Limb (tissue), 2 donors: Measurements from ENCODE around the gene PARD6A.

ENCODE experiments used
- DNase-seq, 2 donors: peaks; one replicate each; pipeline ENCODE4 v3.0.0-alpha.2; 2016; ENCODE audit errors: extremely low spot score in 2 of 2

Gene PARD6A

DNA sequence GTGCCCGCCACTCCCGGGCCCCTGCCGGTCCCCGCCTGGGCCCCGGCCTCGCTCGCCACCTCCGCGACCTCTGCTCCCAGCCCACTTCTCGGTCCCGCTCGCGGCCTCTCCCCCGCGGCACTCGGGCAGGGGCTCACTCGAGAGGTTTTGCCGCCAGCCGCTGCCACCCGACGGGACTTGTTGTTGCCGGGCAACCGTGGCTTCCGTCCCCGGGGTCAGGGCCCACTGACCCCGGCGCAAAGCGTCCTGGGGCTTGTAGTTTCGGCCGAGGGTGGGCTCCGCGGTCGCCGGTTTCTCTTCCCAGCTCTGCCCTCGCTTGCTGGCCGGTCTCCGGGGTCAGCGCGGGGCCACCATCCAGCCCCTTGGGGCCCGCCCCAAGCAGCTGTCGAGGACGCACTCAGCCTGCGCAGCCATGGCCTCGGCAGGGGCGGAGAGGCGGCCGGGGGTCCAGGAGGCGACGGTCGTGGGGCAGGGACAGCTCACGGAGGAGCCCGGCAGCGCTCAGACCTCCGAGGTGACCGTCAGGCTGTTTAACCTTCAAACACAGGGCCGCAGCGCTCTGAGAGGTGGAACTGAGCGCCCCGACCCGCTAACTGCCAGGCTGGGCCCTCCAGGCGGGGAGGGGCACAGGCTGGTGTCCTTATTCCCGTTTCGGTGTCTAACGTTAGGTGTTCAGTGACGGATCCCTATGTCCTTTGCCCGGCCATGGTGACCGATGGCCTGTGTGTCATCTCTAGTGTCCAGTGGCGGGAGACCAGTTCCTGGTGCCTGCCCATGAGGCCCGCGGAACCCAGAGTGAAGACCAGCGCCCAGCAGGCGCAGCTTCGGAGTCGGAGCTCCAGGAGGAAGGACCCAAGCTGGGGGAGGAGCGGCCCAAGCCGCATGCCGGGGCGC lies 6.0 kb downstream of the PARD6A start, which contains the start of the genes C16orf86 and ENKD1:
Gene C16orf86, plus strand, starts transcription at position 256 of the 894 bp plus-strand sequence. Its CDS starts 157 bp downstream, at position 413.
Gene ENKD1, minus strand, starts transcription at position 192 of the 894 bp plus-strand sequence. CDS start 308 bp downstream, outside the sequence.
- DNase-seq, result peak; percentile 67 to 89

DNA sequence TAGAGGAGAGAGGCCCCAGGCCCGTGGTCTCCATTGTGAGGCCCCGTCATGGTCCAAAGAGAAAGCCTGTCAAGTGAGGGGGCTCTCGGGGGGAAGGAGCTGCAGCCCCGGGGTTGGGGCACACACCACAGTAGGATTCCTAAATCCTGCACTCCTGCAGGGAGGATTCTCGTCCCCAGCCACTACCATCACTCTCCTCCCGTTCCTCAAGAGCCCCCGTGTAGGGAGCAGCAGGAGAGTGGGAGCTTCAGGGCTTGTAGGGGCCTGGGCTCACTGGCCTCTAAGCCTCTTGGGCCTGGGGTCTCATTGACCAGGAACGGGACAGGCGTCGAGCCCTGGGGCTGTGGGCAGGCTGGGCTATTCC lies 6.7 kb downstream of the PARD6A start:
- no peak for DNase-seq

DNA sequence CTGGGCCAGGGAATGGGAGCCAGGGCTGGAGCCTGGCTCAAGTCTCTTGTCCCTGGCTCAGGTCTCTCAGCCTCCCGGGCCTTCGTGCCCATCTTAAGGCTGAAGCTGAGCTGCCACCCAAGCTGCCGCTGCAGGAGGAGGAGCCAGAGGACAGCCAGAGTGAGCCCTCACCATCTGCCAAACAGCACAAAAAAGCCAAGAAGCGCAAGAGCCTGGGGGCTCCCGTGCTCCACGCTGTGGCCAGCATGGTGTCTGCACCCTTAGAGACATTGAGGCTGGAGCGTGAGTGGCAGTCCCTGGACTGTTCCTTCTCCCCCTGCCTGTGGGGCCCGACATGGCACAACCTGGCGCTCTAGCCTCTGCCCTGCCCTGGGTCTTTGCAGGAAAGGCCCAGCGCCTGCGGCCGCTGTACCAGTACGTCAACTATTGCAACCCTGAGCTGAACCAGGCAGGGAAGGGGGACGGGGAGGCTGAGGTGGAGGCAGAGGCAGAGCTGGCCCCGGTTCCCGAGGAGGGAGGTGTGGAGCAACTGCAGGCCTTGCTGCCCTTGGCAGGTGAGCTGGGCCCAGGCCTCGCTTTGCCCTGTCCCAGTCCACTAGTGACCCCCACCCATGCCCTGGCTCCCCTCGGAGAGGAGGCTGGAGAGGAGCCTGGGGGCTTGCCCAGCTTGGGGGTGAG lies 7.2 kb downstream of the PARD6A start:
- DNase-seq, result peak; percentile 86

GRCh38 chr16:67668495-67669157 lies 7.9 kb downstream of the PARD6A start:
- no peak for DNase-seq

DNA sequence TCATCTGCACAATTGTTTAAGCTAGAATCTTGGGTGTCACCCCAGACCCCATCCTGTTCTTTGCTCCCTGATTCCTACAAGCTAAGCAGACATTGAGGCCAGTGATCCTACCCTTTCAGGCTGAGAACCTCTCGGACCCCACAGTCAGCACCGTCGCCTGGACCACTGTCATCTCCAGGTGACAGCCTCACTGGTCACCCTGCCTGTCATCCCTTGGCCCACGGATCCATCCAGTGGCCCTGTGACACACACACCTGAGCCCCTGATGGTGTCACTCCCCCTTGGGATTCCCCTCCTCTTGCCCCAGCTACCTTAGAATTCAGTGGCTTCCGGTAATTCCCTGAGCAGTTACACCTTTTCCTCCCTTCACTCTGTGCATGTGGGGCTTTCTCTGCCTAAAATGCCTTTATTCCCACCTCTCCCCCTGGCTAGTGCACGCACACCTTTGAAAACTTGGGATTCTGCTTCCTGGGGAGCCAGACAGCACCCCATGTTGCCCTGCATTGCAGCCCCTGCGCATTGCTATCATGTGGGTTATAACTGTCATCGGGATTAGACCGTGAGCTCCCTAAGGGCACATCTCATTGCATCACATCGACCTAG lies 8.8 kb downstream of the PARD6A start:
- no peak for DNase-seq

DNA sequence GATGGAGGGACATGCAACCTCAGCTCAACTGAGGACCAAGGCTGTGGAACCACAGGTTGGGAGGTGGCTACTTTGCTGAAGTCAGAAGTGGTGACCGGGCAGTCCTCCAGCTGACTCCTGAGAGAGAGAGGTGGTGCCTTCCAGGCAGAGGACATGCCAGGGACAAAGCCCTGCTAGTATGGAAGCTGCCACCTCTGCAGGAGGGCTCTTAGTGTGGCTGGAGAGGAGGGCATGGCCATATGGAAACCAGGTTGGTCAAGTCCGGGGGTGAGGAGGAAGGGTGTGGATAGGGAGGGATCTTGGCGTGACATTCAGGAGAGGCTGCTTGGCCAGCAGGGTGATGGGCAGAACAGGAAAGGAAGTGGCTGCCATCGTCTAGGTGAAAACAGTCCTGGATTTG lies 11.5 kb downstream of the PARD6A start:
- no peak for DNase-seq

GRCh38 chr16:67672739-67673662 lies 12.2 kb downstream of the PARD6A start:
- DNase-seq, result peak in 1 of 2 donors; percentile 65

DNA sequence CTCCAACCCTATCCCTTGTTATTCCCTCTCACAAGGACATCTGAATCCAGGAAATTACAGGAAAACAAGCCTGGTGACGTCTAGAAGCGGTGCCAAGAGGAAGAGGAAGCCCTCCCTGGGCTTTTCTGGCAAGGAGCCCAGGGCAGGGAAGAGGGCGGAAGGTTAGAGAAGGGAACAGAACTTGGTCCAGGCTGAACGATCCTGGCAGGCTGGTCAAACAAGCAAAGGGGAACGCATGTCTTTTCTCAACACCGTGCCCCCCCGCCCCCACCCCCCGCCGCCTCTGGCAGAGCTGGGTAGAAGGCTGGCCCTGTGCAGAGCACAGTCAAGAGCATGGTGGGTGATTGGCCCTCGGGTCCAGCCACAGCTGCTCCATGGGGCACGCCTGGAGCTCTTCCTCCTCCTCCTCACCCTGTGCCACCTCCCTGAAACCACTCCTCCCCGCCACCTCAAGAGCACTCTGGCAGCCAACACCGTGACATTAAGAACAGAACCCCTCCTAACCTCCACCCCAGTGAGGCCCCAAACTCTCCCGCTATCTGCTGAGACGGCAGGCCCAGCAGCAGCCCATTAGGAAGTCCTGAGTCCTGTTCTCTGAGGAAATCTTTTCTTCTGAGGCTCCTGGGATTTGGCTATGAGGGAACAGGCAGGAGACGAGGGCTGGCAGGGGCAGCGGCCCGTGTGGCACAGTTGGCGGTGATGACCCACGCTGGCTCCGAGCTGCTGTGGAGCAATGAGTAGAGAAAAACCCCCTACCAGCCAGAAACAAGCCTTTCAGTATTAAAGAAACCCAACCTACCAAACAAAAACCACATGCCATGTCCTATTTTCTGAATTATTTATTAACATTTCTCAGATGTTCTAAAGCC lies 13.2 kb downstream of the PARD6A start:
- DNase-seq, result no peak

GRCh38 chr16:67674851-67675578 lies 14.3 kb downstream of the PARD6A start:
- DNase-seq, result no peak

DNA sequence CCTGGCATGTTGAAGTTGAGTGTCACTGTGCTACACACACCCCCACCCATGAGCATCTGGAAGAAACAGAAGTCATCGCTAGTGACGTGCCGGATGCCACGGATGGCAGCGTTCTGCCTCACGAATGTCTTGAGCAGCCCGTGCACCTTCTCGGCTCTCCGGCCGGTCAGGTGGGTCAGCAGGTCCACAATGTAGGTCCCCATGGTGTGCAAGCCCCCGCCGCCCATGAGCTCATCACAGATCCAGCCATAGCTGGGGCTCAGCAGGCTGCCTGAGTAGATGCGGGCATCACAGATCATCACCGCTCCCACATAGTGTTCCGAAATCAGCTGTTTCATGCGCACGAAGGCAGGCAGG lies 14.8 kb downstream of the PARD6A start:
- DNase-seq, result no peak

DNA sequence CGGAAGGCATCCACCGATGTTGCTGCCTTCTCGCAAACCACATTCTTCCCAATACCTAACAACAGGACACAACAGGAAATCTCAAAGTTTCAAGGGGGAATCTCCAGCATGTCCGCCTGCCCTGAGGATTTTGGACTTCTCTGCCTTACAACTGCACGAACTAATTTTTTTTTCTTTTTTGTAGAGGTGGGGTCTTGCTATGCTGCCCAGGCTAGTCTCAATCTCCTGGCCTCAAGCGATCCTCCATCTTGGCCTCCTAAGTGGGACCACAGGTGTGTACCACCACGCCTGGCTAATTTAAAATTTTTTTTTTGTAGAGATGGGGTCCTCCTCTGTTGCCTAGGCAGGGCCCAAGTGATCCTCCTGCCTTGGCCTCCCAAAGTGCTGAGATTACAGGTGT lies 15.2 kb downstream of the PARD6A start:
- no peak for DNase-seq

DNA sequence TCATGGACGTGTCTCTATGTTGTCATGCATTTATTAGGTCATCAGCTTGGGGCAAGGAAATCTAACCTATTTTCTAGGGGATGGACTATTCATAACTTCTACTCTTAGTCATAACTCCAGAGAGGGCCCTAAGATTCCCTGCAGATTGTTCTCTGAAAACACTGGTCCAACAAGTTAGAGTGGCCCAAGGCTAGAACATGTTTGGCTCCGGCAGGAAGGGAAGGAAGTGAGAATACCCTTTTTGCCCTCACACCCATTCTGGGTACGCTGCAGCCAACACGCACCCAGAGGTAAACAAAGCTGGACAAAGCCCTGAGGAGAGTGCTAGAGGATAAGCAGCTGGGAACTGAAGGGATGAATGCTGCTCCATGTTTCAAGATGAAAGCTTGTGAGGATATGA lies 15.8 kb downstream of the PARD6A start:
- DNase-seq, result no peak

DNA sequence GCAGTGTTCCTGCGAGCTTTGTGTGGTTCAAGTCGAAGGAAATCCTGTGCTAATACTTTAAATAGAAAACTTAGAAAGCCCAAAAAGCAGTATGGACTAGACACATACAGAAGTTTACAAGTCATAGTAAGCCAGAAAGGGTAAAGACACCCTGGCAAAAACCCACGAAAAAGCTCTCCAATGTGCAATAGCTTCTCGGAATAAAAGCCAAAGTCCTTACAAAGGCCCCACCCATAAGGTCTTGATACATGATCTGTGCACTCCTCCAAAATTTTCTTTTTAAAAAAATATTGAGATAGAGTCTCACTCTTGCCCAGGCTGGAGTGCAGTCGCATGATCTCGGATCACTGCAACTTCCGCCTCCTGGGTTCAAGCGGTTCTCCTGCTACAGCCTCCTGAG lies 16.2 kb downstream of the PARD6A start:
- DNase-seq, result no peak

DNA sequence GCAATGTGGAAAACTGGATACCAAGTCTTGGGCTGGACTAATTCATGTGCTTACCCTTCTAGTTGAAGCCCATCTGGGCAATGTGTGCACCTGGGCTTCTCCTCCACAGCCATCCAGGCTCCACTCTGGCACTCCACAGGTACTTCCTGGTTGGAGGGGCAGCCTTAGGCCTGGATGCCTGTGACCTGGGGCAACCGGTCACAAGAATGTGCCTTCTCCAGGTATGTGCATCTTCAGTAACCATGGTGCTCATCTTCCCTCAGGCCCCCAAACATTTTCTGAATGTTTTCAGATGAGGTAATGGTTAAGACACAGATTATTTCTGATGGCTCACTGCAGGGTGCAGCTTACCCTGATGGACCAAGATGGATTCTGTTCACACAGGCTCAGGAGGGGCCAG lies 17.0 kb downstream of the PARD6A start:
- no peak for DNase-seq

DNA sequence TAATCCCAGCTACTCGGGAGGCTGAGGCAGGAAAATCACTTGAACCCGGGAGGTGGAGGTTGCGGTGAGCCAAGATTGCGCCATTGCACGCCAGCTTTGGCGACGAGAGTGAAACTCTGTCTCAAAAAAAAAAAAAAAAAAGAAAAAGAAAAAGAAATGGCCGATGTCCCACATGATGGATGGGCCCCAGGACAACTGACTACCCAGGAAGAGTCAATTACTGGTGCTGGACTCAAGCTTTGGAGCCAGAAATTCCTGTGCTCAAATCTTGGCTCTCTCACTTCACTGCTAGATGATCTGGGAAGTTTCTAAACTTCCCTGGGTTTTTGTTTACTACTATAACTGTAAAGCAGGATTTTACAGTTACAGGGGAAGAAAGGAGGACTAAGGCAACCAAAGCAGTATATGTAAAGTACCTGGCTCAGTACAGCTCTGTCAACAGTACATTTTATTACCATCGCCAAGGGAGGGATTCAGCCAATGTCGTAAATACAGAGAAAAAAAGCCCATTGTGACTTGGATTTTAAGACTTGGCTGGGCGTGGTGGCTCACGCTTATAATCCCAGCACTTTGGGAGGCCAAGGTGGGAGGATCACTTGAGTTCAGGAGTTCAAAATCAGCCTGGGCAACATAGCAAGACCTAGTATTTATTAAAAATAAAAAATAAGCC lies 17.7 kb downstream of the PARD6A start:
- DNase-seq, result no peak

GRCh38 chr16:67679935-67680897 lies 19.5 kb downstream of the PARD6A start:
- DNase-seq, result no peak

- DNase-seq, result no peak
These were observed 23.0 kb downstream of the PARD6A start for GRCh38 chr16:67683767-67684166.
